Endometrium (tissue), 2 donors: ENCODE results near the gene RYR1.

Source experiments
- FAIRE-seq: peaks from 2 replicates; lab custom pipeline; 2012; peaks lifted over from hg19 to GRCh38; lab: Jason Lieb, UNC
- donor health status: control.
- donor health status: control.

Gene RYR1

GRCh38 chr19:38433268-38433733 is at the start of gene RYR1:
Gene RYR1, plus strand, starts transcription at chr19:38433691. Its CDS starts 139 bp downstream, at chr19:38433830.
- no peak for FAIRE-seq

- no peak for FAIRE-seq
Observed at GRCh38 chr19:38383743-38384142, 49.7 kb upstream of the RYR1 start.

- no peak for FAIRE-seq
Observed at GRCh38 chr19:38384209-38385027, 49.1 kb upstream of the RYR1 start.

GRCh38 chr19:38385057-38385803 is 48.3 kb upstream of the RYR1 start:
- no peak for FAIRE-seq

- FAIRE-seq, result no peak
Observed at GRCh38 chr19:38385804-38386257, 47.7 kb upstream of the RYR1 start.

- FAIRE-seq, result no peak
Observed at GRCh38 chr19:38386300-38386970, 47.1 kb upstream of the RYR1 start.

GRCh38 chr19:38386971-38387549 is 46.4 kb upstream of the RYR1 start:
- FAIRE-seq, result no peak

GRCh38 chr19:38387550-38388348 is 45.7 kb upstream of the RYR1 start, which contains the start of gene GGN:
Gene GGN, minus strand, starts transcription at chr19:38388034. Its CDS starts 773 bp downstream, at chr19:38387261.
- no peak for FAIRE-seq

GRCh38 chr19:38388349-38389100 is 45.0 kb upstream of the RYR1 start, which contains the start of gene SPRED3:
Gene SPRED3, plus strand, starts transcription at chr19:38388697. Its CDS starts 1,606 bp downstream, at chr19:38390303.
- no peak for FAIRE-seq

GRCh38 chr19:38389101-38389925 is 44.2 kb upstream of the RYR1 start:
- no peak for FAIRE-seq

GRCh38 chr19:38389957-38390924 is 43.2 kb upstream of the RYR1 start:
- FAIRE-seq, result no peak

- no peak for FAIRE-seq
Observed at GRCh38 chr19:38391911-38392464, 41.5 kb upstream of the RYR1 start.

- FAIRE-seq, result no peak
Observed at GRCh38 chr19:38392707-38393308, 40.7 kb upstream of the RYR1 start.

GRCh38 chr19:38394488-38394887 is 39.0 kb upstream of the RYR1 start:
- FAIRE-seq, result no peak

- no peak for FAIRE-seq
Observed at GRCh38 chr19:38395381-38396114, 37.9 kb upstream of the RYR1 start.

- FAIRE-seq, result no peak
Observed at GRCh38 chr19:38399081-38399480, 34.4 kb upstream of the RYR1 start.

- FAIRE-seq, result no peak
Observed at GRCh38 chr19:38399537-38399936, 34.0 kb upstream of the RYR1 start.
